ENCODE measurements around the gene UGT1A3.

The UGT1A3 gene

DNA sequence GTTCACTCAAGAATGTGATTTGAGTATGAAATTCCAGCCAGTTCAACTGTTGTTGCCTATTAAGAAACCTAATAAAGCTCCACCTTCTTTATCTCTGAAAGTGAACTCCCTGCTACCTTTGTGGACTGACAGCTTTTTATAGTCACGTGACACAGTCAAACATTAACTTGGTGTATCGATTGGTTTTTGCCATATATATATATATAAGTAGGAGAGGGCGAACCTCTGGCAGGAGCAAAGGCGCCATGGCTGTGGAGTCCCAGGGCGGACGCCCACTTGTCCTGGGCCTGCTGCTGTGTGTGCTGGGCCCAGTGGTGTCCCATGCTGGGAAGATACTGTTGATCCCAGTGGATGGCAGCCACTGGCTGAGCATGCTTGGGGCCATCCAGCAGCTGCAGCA, 31.2 kb downstream of the UGT1A3 start, which contains the start of gene UGT1A1:
TSS of gene UGT1A1 (plus strand) at position 228 of the 400 bp plus-strand sequence. CDS start at position 246, 18 bp downstream.
- TF ChIP-seq, protein P1, sequence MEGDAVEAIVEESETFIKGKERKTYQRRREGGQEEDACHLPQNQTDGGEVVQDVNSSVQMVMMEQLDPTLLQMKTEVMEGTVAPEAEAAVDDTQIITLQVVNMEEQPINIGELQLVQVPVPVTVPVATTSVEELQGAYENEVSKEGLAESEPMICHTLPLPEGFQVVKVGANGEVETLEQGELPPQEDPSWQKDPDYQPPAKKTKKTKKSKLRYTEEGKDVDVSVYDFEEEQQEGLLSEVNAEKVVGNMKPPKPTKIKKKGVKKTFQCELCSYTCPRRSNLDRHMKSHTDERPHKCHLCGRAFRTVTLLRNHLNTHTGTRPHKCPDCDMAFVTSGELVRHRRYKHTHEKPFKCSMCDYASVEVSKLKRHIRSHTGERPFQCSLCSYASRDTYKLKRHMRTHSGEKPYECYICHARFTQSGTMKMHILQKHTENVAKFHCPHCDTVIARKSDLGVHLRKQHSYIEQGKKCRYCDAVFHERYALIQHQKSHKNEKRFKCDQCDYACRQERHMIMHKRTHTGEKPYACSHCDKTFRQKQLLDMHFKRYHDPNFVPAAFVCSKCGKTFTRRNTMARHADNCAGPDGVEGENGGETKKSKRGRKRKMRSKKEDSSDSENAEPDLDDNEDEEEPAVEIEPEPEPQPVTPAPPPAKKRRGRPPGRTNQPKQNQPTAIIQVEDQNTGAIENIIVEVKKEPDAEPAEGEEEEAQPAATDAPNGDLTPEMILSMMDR (IDR thresholded peaks at IDR 0.05) = no peak

GRCh38 chr2:233761040-233761769, 32.4 kb downstream of the UGT1A3 start:
- TF ChIP-seq, protein P1 (IDR thresholded peaks at IDR 0.05) = no peak

DNA sequence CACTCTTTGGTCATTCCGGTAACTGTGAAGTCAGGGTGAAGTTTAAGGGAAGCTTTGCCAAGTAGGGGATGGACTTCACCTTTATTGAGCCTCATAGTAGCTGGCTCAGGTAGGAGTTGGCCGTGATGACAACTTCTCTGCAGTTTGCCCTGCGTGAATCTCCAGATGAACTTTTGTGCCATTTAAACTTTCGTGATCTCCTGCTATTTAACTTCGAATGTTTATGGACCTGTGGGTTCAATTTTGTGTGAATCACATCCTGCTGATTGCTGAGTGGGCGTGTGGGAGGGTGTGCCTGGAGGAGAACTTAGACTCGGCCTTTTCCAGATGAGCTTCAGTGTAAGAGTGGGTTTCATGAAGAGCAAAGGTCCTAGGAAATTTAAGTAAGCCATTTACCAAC, 35.4 kb downstream of the UGT1A3 start:
- TF ChIP-seq, protein P1 (IDR thresholded peaks at IDR 0.05) = no peak

DNA sequence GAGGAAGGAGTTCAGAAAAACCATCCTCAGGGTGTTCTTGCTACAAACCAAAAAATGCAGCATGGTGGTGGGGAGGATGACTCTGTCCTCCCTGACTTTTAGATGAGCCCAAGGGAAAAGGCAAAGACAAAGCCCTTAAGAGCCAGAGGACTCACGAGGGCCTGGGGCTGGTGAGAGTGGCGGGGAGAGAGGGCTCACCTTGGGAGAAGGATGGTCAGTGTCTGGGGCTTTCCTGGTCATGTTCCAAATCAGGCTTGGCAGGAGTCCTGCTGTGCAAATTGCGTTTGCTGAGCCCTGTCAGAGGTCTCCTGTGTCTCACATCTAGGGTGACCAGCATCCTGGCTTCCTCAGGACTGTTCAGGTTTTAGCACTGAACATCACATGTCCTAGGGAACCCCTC, 35.9 kb downstream of the UGT1A3 start:
- TF ChIP-seq, protein P1 (IDR thresholded peaks at IDR 0.05) = no peak

- TF ChIP-seq, protein P1 (IDR thresholded peaks at IDR 0.05) = no peak
Measured at GRCh38 chr2:233766416-233766815, 37.6 kb downstream of the UGT1A3 start.

DNA sequence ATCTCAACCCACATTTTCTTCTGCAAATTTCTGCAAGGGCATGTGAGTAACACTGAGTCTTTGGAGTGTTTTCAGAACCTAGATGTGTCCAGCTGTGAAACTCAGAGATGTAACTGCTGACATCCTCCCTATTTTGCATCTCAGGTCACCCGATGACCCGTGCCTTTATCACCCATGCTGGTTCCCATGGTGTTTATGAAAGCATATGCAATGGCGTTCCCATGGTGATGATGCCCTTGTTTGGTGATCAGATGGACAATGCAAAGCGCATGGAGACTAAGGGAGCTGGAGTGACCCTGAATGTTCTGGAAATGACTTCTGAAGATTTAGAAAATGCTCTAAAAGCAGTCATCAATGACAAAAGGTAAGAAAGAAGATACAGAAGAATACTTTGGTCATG, 39.2 kb downstream of the UGT1A3 start:
- TF ChIP-seq, protein P1 (IDR thresholded peaks at IDR 0.05) = no peak

GRCh38 chr2:233769260-233769659, 40.4 kb downstream of the UGT1A3 start:
- TF ChIP-seq, protein P1 (IDR thresholded peaks at IDR 0.05) = no peak

All from LNCAP (cell line).